HepG2 (cell line): ENCODE measurements around the gene MYCBPAP. TPM values are rescaled to one million over a fixed set of nuclear protein-coding genes. Genes with fewer than 3 reads are reported as not detected.
A peak's percentile ranks its signal among the peaks of the same experiment; 100 is the strongest.

Experiments
- ARNT ChIP-seq: fragments of 450-650 bp; IDR thresholded peaks from 2 replicates; pipeline ENCODE4 v1.6.1; 2017
- ATF7-NPFF ChIP-seq: sonication (generic); formaldehyde crosslinking; IDR thresholded peaks from 2 replicates; pipeline ENCODE4 v1.8.1; 2023; ENCODE audit warnings: mild to moderate bottlenecking, low read depth, missing genetic modification reagents, moderate library complexity
- BCLAF1 ChIP-seq: fragments of 450-650 bp; IDR thresholded peaks from 2 replicates; pipeline ENCODE4 v1.6.1; 2017; ENCODE audit warnings: mild to moderate bottlenecking
- CBX2 ChIP-seq, 2 experiments: fragments of 200-600 bp in 1 of 2; sonication (generic); formaldehyde crosslinking in 1 of 2; IDR thresholded peaks; 2 replicates each; pipeline versions ENCODE4 v1.7.0 to v1.8.1; 2018 to 2022; ENCODE audit warnings: low read depth in 2 of 2, low read length in 1 of 2, mild to moderate bottlenecking in 1 of 2, missing genetic modification reagents in 1 of 2
- FOXP4 ChIP-seq: sonication (generic); formaldehyde crosslinking; IDR thresholded peaks from 2 replicates; pipeline ENCODE4 v1.4.0; 2020; ENCODE audit warnings: missing genetic modification reagents
- IKZF4 ChIP-seq: sonication (generic); formaldehyde crosslinking; IDR thresholded peaks from 2 replicates; pipeline ENCODE4 v1.5.1; 2020; ENCODE audit warnings: borderline replicate concordance, mild to moderate bottlenecking, low read depth, missing genetic modification reagents; ENCODE audit errors: not compliant biosample characterization
- MIXL1 ChIP-seq: IDR thresholded peaks from 2 replicates; pipeline ENCODE4 v1.6.1; 2016
- MXD4 ChIP-seq: IDR thresholded peaks from 2 replicates; pipeline ENCODE4 v1.6.1; 2016; ENCODE audit warnings: mild to moderate bottlenecking, missing biosample characterization, missing genetic modification reagents
- NR2F6 ChIP-seq, 2 experiments: IDR thresholded peaks; 2 replicates each; pipeline ENCODE4 v1.6.1; 2016; ENCODE audit warnings: antibody characterized with exemption in 1 of 2, mild to moderate bottlenecking in 1 of 2
- SATB2 ChIP-seq: sonication (generic); formaldehyde crosslinking; IDR thresholded peaks from 2 replicates; pipeline ENCODE4 v1.5.0; 2020; ENCODE audit warnings: missing genetic modification reagents
- TFDP2 ChIP-seq: sonication (generic); formaldehyde crosslinking; IDR thresholded peaks from 2 replicates; pipeline ENCODE4 v1.4.0; 2020; ENCODE audit warnings: missing genetic modification reagents
- ZBTB7A ChIP-seq: sonication (generic); formaldehyde crosslinking; IDR thresholded peaks from 2 replicates; pipeline ENCODE4 v1.8.0; 2022; ENCODE audit warnings: mild to moderate bottlenecking, missing genetic modification reagents
- ZNF124 ChIP-seq: sonication (generic); formaldehyde crosslinking; IDR thresholded peaks from 2 replicates; pipeline ENCODE4 v1.4.0; 2020; ENCODE audit warnings: missing genetic modification reagents
- ZNF230 ChIP-seq: sonication (generic); formaldehyde crosslinking; IDR thresholded peaks from 2 replicates; pipeline ENCODE4 v1.4.0; 2020; ENCODE audit warnings: mild to moderate bottlenecking, missing genetic modification reagents
- ZNF577 ChIP-seq: sonication (generic); formaldehyde crosslinking; IDR thresholded peaks from 2 replicates; pipeline ENCODE4 v1.4.0; 2020; ENCODE audit warnings: mild to moderate bottlenecking, low read depth, missing genetic modification reagents, borderline replicate concordance
- polyA plus RNA-seq, 8 experiments: library from polyadenylated mRNA; depleted of rRNA in 3 of 8; stranded (reverse) in 7 of 8; unstranded in 1 of 8; fragments of >200 nt; fragmentation: Illumina TruSeq in 4 of 8; extraction: Trizol in 4 of 8; gene quantifications; 2 replicates each; pipeline versions ENCODE4 v1.2.1 to v1.2.3, GENCODE V29; 2011 to 2016; ENCODE audit warnings: low read depth in 4 of 8, missing spikeins in 1 of 8, mixed read lengths in 1 of 8; ENCODE audit not compliant: insufficient read depth in 1 of 8
- total RNA-seq, 5 experiments: library from RNA; depleted of rRNA; stranded (reverse); fragments of >200 nt; fragmentation: Illumina TruSeq; extraction: Trizol; gene quantifications; 2 replicates each; pipeline ENCODE4 v1.2.3, GENCODE V29; 2016; ENCODE audit warnings: low read depth in 1 of 5

The MYCBPAP gene
- total and polyA plus RNA-seq, 2 of the 13 experiments (the other 11 are each of a cell fraction or from before 2014, with no cell fraction given), result 0.22 to 0.24 TPM

- TF ChIP-seq TFDP2 (CRISPR knock-in tag), result peak; percentile 74
- peak; percentile 59; the same call in 1 of the 2 replicates for TF ChIP-seq ZNF230 (CRISPR knock-in tag)
- no peak for TF ChIP-seq ARNT
- TF ChIP-seq ATF7-NPFF (CRISPR knock-in tag), result peak; percentile 97
- TF ChIP-seq CBX2 (IDR thresholded peaks at IDR 0.05; ENCODE audit: low read depth, low read length), result no peak
- TF ChIP-seq CBX2 (CRISPR knock-in tag; IDR thresholded peaks at IDR 0.05; ENCODE audit: low read depth), result no peak
- TF ChIP-seq IKZF4 (CRISPR knock-in tag), result peak; percentile 52
- no peak for TF ChIP-seq MIXL1 (CRISPR knock-in tag)
- TF ChIP-seq ZBTB7A (CRISPR knock-in tag), result peak; percentile 74
- no peak for TF ChIP-seq BCLAF1
- TF ChIP-seq NR2F6 (IDR thresholded peaks at IDR 0.05), result no peak
- TF ChIP-seq NR2F6 (CRISPR knock-in tag; IDR thresholded peaks at IDR 0.05), result peak; percentile 39
- 0 out of 2 replicates have a peak, but pooled peaks have one; percentile 32 for TF ChIP-seq ZNF124 (CRISPR knock-in tag)
- no peak for TF ChIP-seq ZNF577 (CRISPR knock-in tag)
- TF ChIP-seq MXD4 (CRISPR knock-in tag), result peak; percentile 81; the same call in 1 of the 2 replicates
- TF ChIP-seq SATB2 (CRISPR knock-in tag), result no peak
- 0 out of 2 replicates have a peak, but pooled peaks have one; percentile 9 for TF ChIP-seq FOXP4 (CRISPR knock-in tag)
Measured at GRCh38 chr17:50541716-50542688, 33.8 kb downstream of the MYCBPAP start (continued).
